GM12892 (cell line): ENCODE data around the gene KLHL25.

ENCODE experiments used
- POLR2A ChIP-seq: IDR thresholded peaks from 2 replicates; pipeline ENCODE4 v1.6.1; 2011; ENCODE audit warnings: low read depth, low read length, control low read depth
- POLR2AphosphoS5 ChIP-seq: IDR thresholded peaks from 2 replicates; pipeline ENCODE4 v1.6.1; 2011; ENCODE audit warnings: low read depth, low read length, control low read depth

DNA sequence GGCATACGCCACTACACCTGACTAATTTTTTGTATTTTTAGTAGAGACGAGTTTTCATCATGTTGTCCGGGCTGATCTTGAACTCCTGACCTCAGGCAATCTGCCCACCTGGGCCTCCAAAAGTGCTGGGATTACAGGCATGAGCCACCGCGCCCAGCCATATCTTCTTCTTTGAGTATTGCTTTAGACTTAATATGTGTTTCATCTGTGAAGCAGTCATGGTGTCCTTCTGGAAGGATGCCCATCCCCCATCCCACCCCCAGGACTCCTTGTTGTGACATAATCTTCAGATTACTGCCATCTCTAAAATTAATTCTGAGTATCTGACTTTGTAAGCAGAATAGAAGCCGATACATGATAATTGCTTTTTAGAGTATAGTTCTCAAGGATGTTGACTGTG, 57.7 kb downstream of the KLHL25 start:
- TF ChIP-seq POLR2A, result no peak
- TF ChIP-seq POLR2AphosphoS5, result no peak
